NT2/D1 (cell line): ENCODE measurements around the gene NAV1.

ENCODE experiments used
- DNase-seq: peaks from one replicate; pipeline ENCODE4 v3.0.0-alpha.2; 2011; ENCODE audit warnings: low read depth, low spot score
- H3K27me3 ChIP-seq: 2 replicates; pipeline ENCODE4 v1.6.0; 2011; ENCODE audit warnings: mild to moderate bottlenecking; ENCODE audit not compliant: insufficient read length, insufficient read depth
- H3K36me3 ChIP-seq: 2 replicates; pipeline ENCODE4 v1.6.1; 2011; ENCODE audit warnings: mild to moderate bottlenecking, low read length, mixed read lengths; ENCODE audit not compliant: insufficient read depth, insufficient read length
- H3K4me1 ChIP-seq: 2 replicates; pipeline ENCODE4 v1.5.1; 2011; ENCODE audit not compliant: insufficient read depth, insufficient read length
- H3K4me3 ChIP-seq: 2 replicates; pipeline ENCODE4 v1.5.1; 2011; ENCODE audit warnings: low read depth; ENCODE audit not compliant: insufficient read length
- H3K9ac ChIP-seq: 2 replicates; pipeline ENCODE4 v1.6.0; 2011; ENCODE audit warnings: low read depth; ENCODE audit not compliant: insufficient read length
- H3K9me3 ChIP-seq: 2 replicates; pipeline ENCODE4 v1.5.1; 2011; ENCODE audit warnings: mild to moderate bottlenecking, low read length; ENCODE audit not compliant: insufficient read depth
- SUZ12 ChIP-seq: IDR thresholded peaks from 2 replicates; pipeline ENCODE4 v1.6.1; 2011; ENCODE audit not compliant: insufficient read length, insufficient read depth; ENCODE audit errors: extremely low read depth
- YY1 ChIP-seq: IDR thresholded peaks from 2 replicates; pipeline ENCODE4 v1.6.1; 2011; ENCODE audit not compliant: insufficient read length, insufficient read depth
- ZNF274 ChIP-seq: IDR thresholded peaks from 2 replicates; pipeline ENCODE4 v1.6.1; 2011; ENCODE audit warnings: mild to moderate bottlenecking, low read depth, low read length

Gene NAV1

GRCh38 chr1:201499795-201500669 lies 38.9 kb upstream of the NAV1 start:
- H3K9me3 ChIP-seq: no peaks in the 10 kb centered on the region
- H3K4me1 ChIP-seq: peaks cover 33% of the 10 kb centered on the region
- no peak for DNase-seq
- TF ChIP-seq ZNF274 (no peak), YY1 (no peak), SUZ12 (no peak)
- peaks cover 6% of the 10 kb centered on the region for H3K36me3 ChIP-seq
- H3K27me3 ChIP-seq: no peaks in the 10 kb centered on the region
- H3K4me3 ChIP-seq: no peak overlapping the region
- H3K9ac ChIP-seq: peak overlapping the region; percentile 29

- no peak for DNase-seq
- H3K36me3 ChIP-seq: peaks cover under 1% of the 10 kb centered on the region
- H3K27me3 ChIP-seq: no peaks in the 10 kb centered on the region
- peaks cover 34% of the 10 kb centered on the region for H3K4me1 ChIP-seq
- H3K9me3 ChIP-seq: no peaks in the 10 kb centered on the region
- peak overlapping the region; percentile 29 for H3K9ac ChIP-seq
- no peak for TF ChIP-seq ZNF274
- no peak for TF ChIP-seq SUZ12
- no peak for TF ChIP-seq YY1
- no peak overlapping the region for H3K4me3 ChIP-seq
Observed at GRCh38 chr1:201500670-201501120, 38.2 kb upstream of the NAV1 start.

- Histone ChIP-seq H3K27me3 (no peaks in the 10 kb centered on the region), H3K9me3 (no peaks in the 10 kb centered on the region), H3K9ac (no peak overlapping the region), H3K36me3 (no peaks in the 10 kb centered on the region), H3K4me1 (peaks cover 33% of the 10 kb centered on the region), H3K4me3 (no peak overlapping the region)
- DNase-seq: no peak
- TF ChIP-seq ZNF274 (no peak), SUZ12 (no peak), YY1 (no peak)
Observed at GRCh38 chr1:201501144-201501543, 37.8 kb upstream of the NAV1 start.

GRCh38 chr1:201501812-201502510 lies 37.0 kb upstream of the NAV1 start:
- TF ChIP-seq ZNF274: no peak
- no peak for TF ChIP-seq YY1
- TF ChIP-seq SUZ12: no peak
- Histone ChIP-seq H3K36me3 (no peaks in the 10 kb centered on the region), H3K4me1 (peaks cover 30% of the 10 kb centered on the region), H3K9ac (no peak overlapping the region), H3K9me3 (no peaks in the 10 kb centered on the region), H3K4me3 (no peak overlapping the region), H3K27me3 (no peaks in the 10 kb centered on the region)
- DNase-seq: no peak

GRCh38 chr1:201502511-201502857 lies 36.4 kb upstream of the NAV1 start:
- Histone ChIP-seq H3K4me3 (no peak overlapping the region), H3K4me1 (peaks cover 30% of the 10 kb centered on the region), H3K36me3 (no peaks in the 10 kb centered on the region), H3K9me3 (no peaks in the 10 kb centered on the region), H3K9ac (no peak overlapping the region), H3K27me3 (peaks cover 3% of the 10 kb centered on the region)
- no peak for DNase-seq
- TF ChIP-seq ZNF274: no peak
- no peak for TF ChIP-seq SUZ12
- TF ChIP-seq YY1: no peak

GRCh38 chr1:201503397-201504176 lies 35.3 kb upstream of the NAV1 start:
- Histone ChIP-seq H3K36me3 (no peaks in the 10 kb centered on the region), H3K9ac (peak overlapping the region; percentile 12), H3K9me3 (no peaks in the 10 kb centered on the region), H3K4me3 (no peak overlapping the region), H3K27me3 (peaks cover 4% of the 10 kb centered on the region), H3K4me1 (peaks cover 30% of the 10 kb centered on the region)
- peak; percentile 79 for DNase-seq
- no peak for TF ChIP-seq ZNF274
- TF ChIP-seq YY1: no peak
- no peak for TF ChIP-seq SUZ12

GRCh38 chr1:201504179-201504631 lies 34.7 kb upstream of the NAV1 start:
- Histone ChIP-seq H3K4me3 (no peak overlapping the region), H3K9ac (peak overlapping the region; percentile 12), H3K4me1 (peaks cover 29% of the 10 kb centered on the region), H3K9me3 (no peaks in the 10 kb centered on the region), H3K36me3 (no peaks in the 10 kb centered on the region), H3K27me3 (peaks cover 4% of the 10 kb centered on the region)
- no peak for DNase-seq
- TF ChIP-seq ZNF274 (no peak), YY1 (no peak)
